NOMO-1 treated with DMSO at 0.1 percent for 48 hours (cell line): ENCODE data around the gene KLHL22.

Experiments used
- DNase-seq: peaks from one replicate; lab custom pipeline; 2025; ENCODE audit not compliant: unreplicated experiment; lab: John Stamatoyannopoulos, UW

KLHL22 gene

DNA sequence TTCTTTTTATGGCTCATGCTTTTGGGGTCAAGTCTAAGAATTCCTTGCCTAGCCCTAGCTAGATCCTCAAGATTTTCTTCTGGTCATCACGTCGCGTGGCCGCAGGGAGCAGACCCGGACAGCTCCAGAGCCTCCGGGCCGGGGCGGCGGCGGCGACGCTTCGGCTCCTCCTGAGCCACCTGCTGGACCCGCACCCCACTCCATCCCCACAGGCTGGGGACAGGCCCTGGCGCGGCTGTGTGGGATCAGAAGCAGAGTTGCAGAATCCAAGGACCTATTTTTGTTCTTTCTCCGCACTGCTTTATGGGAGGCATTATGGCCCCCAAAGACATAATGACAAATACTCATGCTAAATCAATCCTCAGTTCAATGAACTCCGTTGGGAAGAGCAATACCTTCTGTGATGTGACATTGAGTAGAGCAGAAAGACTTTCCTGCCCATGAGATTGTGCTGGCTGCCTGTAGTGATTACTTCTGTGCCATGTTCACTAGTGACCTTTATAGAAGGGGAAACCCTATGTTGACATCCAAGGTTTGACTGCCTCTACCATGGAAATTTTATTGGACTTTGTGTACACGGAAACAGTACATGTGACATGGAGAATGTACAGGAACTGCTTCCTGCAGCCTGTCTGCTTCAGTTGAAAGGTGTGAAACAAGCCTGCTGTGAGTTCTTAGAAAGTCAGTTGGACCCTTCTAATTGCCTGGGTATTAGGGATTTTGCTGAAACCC is 45.6 kb downstream of the KLHL22 start:
- DNase-seq = no peak

DNA sequence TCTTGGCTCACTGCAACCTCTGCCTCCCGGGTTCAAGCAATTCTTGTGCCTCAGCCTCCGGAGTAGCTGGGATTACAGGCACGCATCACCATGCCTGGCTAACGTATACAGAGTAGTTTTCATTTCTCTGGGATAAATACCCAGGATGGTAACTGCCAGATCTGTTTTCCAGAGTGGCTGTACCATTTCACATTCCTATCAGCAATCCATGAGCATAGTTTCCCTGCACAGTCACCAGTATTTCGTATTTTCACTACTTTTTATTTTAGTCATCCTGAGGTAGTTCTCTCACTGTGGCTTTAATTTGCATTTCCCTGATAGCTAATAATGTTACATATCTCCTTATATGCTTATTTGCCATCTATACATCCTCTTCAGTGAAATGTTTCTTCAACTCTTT is 47.0 kb downstream of the KLHL22 start:
- no peak for DNase-seq

DNA sequence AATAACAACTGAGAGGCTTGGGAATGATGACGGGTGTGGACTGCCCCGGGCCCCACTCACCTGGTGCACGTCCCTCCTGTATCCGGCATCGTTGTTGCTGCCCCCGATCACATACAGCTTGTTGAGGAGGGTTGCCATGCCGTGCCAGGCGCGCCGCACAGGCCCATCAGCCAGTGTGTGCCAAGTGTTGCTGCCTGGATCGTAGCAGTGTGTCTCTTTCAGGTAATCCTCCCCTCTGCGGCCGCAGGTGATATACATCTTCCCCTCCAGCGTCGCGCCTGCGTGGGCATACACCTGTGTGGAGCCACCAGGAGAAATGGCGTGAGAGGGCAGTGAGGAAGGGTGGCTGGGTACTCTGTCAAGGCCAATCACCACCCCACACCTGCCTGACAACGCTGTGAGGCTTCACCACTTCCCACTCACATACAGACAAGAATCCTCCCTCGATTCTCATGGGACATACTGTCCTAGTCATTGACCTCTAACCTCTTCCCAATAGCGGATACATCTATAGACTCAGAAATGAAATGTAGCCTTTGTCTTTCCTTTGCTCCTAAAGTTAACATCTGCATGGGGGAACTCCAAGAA is 49.1 kb downstream of the KLHL22 start:
- no peak for DNase-seq

DNA sequence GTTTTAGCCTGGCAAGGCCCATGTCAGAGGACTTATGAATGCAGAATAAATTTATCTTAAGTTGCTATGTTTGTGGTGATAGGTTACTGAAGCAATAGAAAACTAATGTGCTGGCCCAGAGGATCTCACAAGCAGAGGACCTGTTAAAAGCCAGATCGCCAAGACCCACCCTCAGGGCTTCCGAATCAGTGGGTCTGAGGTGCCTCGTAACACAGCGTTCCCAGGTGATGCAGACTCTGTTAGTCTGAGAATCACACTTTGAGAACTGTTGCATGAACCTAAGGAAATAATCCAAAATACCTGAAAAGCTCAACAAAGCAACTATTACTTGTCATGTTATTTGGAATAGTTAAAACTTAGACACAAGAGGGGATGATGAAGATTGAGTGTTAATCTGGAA is 51.3 kb downstream of the KLHL22 start:
- no peak for DNase-seq

DNA sequence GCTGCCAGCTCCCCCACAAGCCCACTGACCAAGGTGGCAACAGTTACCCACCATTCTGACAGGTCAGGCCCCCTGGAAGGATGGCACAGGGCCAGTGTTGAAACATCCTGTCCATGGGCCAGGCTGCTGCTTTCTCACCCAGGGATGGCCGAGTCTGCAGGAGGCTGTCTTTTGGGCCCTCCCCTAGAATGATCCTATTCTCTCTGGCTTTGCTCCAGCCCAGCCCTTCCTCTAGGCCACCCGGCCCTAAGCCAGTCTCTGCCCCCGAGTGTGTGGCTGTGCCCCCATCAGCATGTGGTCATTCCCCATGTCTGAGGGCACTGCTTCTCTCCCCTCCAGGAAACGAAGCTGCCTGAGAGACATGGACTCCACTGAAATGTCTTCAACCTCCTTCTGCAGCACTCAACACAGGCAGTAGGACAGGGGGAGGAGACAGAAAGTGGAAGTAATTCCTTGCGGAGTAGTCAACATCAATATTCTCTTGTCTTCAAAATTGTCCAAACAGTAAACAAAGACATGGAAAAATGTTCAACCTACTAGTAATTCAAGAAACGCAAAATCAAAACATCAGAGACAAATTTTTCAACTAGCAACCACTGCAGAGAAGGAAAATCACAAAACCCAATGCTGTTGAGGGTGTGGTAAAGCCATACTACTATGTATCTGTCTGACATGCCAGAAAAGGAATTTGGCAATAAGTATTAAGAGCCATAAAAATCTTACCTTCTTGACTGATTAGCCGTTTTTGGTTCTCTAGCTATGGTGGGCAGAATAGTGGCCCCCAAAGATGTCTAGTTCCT is 52.9 kb downstream of the KLHL22 start:
- DNase-seq = no peak

DNA sequence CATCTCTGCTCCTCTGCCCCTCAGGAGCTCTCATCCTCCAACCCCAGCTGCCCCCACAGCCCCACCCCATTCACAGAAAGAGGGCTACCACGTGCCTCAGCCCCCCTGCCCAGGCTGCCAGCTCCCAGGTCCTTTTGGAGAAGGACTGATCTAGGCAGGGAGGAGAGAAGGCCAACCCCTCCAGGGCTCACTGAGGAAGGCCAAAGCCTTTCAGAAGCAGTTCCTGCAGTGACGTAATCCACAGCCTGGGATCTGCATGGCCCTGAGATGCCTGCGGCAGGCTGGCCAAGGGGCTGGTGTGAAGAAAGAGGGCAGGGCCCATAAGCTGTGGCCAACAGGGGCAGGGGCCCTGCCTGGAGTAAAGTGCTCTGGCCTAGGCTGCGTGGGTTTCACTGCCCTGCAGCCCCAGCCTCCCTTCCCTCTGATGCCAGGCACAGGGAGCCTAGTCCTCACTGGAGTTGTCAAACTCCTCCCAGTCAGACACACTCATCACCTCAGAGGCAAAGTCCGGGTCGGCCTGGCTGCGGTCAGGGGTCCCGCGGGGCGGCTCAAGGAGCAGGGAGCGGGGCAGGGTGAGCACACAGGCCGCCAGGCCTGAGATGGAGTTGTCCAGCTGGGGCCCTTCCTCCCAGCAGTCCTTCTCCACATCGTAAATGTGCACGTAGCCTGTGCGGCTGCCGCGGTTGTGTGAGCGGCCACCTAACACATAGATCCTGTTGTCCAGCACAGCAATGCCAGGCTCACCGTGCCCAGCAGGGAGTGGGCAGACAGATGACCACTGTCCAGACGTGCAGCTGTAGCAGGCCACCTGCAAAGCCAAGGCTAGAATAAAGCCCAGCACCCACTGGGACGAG is 53.7 kb downstream of the KLHL22 start:
- no peak for DNase-seq

DNA sequence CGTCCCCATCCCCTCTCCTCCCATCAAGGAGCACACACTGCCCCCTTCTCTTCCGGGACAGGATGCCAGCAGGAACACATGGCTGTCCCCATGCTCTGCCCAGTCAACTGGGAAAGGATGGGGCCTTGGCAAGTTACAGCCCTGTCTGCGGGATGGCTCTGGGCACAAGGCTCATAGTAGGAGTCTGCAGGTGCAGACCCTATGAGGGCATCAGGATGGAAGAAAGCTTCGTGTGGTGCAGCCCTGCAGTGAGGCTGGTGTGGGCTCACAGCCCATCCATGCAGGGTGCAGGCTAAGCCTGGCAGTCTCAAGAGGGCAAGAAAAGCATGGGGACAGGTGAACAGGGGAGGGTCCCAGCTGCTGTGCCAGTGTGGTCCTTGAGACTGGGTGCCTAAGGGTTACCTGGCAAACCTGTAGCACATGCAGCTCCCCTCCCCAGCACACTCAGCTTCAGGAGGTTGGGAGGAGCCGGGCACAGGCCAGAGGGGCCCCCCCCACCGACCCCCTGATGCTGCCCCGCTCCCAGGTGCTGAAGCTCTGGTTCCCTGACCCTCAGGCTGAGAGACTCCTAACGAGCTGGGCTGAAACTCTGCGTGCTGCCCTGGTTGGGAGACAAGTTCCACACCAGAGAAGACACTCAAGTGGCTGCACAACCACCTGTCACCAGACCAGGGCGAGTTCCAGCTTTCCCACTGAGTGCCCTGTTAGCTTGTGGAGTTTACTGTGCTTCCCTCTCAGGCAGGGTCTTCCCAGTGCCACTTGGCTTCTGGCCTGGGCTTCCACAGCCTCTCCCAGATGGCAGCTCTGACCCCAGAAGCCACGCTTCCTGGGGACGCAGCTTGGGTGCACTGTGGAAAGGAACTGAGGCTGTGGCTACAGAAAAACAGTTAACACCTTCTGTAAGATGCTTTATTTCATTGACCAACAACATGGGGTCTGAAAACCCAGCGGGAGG is 54.7 kb downstream of the KLHL22 start:
- DNase-seq = no peak

DNA sequence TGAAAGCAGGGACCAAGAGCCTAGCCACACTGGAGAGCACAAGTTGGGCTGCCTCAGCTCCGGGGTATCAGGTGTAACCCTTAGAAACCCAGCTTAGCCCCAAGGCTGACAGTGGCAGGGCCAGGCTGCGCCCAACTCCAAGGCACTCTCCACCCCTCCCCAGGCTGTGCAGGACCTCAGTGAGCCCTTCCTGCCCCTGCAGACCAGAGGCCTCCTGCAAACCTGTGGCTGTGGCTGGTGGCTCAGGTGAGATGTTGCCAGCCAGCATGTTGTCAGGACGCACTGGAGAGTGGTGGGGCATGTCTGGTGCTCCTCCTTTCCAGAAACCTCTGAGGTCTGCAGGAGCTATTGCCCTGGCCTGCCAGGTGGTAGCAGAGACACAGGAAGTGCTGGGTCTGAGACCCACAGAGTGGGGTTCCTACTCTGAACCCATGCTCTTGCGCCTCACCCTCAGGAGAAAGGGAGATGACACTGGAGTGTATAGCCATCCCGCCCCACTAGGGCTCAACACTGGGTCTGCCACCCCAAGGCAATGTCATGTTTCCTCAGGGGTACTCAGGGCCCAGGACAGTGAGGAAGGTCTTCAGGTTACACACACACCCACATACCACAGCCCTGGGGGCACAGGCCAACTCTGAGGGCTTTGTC is 55.5 kb downstream of the KLHL22 start:
- no peak for DNase-seq

DNA sequence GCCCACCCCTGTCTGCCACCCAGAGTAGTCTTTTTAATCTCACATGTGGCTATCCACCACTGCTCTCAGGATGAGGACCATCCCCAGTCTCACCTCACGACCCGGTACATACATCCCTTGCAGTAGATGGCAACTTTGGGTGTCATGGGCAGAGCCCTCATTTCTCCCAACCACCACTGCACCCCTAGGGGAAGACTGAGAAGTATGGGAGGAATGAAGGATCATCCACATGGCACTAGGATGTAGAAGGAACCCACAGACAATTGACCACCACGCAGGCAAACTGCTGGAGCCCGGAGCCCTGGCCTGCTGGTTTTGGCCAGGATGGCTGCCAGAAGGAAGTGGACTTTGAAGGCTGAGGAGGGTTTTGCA is 56.1 kb downstream of the KLHL22 start:
- DNase-seq = no peak

DNA sequence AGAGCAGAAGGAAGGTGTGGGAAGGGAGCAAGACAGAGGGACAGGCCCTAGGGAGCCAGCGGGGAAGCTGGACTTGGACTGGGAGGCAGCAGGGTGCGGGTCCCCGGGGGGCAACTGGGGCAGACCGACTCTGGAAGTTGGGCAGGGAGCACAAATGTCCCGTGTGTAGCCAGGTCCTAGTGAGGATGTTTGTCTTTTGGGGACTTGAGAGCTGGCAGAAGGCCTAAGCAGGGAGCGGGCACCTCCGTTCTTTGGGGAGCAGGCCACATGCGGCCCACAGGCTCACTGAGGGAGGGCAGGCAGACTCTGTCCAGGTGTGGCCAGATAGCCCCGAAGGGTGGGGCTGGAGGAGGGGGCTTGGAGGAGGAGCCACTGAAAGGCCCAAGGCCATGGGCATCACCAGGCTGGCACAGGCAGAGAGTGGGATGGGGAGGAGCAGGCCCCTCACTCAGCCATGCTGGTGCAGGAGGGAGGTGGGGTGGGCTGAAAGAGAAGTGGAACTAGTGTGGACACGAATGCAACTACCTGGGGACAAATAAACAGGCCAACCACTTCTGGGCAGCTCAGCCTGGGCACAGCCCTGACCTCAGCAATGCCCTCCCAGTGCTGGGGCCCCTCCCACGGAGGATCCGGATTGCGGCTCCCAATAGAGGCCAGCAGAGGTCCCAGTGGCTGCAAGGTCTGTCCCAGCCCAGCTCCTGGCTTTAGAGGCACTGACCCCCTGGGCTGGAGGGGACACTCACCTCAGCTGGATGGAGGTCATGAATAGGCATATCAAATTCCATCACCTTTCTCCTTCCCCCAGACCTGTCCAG is 56.7 kb downstream of the KLHL22 start:
- DNase-seq = no peak

DNA sequence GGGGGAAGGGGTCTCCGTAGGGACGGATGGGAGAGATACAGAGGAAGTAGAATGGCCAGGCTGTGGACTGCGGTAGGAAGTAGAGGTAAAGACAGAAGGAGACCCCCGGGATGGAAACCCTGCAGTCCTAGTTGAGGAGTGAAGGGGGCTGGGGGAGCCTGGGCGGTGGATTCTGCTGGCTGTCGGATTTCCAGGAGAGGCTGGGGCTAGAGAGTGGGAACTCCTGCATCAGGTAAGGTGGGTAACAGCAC is 57.2 kb downstream of the KLHL22 start:
- no peak for DNase-seq

DNA sequence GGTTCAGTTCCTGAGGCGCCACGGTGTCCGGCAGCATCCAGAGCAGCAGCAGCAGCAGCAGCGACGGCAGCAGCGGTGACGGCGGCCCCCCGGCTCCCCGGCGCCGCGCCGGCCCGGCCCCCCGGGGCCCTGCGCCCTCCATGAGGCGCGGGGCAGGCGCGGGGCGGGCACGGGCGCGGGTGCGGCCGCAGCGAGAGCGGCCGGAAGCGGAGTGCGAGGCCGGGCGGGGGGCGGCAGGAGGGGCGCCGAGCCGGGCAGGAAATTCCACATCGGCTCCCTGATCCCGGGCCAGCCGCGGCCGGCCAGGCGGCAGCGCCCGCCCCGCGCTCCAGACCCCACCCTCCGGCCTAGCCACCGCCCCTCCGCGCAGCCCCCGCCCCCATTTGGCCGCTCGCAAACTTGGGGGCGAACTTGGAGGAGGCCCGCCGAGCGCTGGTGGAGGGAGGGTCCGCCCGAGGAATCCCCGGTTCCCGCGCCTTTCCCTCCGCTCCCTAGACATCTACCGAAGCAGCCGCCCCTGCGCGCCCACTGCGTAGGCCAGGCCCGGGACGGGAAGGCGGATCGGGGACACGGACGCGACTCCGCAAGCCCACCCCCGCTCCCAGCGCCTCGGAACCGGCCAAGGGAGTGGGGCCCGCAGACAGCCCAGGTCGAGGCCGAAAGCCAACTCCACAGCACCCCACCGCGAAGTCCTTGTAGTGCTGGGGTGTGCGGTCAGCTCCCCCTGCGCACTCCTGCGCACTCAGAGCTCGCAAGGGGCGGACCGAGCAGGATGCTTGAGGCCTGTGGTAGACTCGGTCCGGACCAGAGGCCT is 57.8 kb downstream of the KLHL22 start, which contains the start of gene SCARF2:
Gene SCARF2 (minus strand): TSS at position 213 of the 814 bp plus-strand sequence. CDS start 71 bp downstream, at position 142.
- DNase-seq = no peak

DNA sequence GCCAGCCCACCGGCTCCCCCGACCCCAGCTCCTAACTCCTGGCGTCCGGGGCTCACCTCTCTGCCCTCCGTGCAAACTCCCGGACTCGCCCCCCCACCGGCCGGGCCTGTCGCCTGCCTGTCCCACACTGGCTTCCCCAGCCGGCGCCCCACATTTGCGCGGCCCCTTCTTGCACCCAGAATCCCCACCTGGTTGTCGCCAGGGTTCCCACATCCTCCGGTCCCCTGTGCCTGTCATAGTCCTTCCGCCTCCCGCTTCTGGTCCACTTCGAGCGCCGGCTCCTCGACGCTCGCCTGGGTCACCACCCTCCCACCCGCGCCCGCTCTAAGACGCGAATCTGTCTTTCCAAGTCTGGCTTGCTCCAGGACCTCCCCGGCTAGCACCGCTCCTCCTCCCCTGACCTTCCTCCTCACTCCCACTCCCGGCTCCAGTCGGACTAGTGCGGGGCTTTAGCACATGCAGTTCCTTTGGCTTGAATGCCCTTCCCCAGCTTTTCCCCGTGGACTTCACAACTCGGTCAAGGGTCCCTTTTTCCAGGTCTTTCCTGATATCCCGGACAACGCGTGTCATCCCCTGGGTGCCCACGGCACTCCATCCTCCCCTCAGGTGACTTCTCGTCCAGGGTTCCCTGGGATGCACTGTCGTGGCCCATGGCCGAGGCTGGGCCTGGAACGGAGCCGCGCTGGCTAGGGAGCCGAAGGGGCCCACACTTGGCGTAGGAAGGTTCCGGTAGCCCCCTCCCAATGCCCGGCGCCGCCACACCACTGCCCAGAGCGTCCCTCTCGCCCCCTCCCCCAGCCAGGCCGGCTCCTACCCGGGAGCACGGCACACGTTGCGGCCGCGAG is 58.6 kb downstream of the KLHL22 start:
- DNase-seq = no peak

DNA sequence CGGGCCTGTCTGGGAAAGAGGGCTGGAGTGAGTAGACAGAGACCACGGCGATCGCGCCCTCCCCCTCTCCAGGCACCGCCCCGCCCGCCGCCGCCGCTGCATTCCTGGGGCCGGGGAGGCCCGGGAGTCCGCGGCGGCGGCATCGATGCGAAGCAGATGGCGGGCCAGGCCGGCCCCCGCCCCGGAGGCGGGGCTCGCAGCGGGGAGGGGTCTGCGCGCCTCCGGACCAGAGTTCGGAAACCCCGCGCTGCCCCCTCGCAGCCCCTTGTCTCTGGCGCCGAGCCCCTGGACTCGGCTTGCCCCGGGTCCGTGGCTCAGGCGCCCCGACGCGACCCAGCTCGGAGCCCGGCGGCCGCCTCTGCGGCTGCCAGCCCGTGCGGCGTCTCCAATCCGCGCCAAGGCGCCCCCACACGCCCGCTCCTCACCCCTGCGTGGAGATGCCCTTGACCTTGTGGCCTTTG is 59.3 kb downstream of the KLHL22 start:
- no peak for DNase-seq

DNA sequence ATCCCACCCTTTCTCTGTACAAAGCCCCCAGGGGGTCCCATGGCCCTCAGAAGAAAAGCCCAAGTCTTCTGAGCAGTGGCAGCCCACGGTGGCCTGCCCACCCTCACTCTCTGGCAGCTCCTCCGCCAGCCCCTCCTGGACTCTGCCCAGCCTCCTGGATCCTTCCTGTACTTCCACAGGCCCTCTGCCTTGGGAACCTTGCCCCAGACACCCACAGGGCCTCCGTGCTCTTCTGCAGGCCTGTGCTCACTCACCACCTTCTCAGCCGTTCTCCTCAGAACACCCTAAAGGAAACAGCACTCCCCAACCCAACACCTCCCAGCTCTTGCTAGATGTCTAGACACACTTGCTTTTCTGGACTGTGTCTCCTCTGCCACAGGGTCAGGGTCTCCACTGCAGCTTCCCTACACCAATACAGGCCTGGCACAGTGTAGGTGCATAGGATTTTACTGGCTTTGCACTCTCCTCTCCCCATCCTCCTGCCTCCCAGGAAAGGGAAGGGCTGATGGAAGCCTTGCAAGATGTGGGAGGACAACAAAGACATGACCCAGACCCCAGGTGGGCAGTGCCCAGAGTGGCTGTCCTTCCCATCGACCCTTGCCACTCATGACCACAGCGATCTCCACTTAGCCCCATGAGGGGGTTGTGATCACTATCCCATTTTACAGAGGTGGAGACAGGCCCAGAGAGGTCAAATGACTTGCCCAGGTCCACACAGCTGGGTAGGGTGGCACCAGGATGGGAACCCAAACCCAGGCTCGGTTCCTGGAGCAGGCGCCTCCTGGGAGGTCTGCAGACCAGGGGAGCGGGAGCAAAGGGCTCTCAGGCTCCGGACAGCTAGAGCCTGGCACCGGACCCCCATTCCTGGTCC is 59.9 kb downstream of the KLHL22 start:
- no peak for DNase-seq

DNA sequence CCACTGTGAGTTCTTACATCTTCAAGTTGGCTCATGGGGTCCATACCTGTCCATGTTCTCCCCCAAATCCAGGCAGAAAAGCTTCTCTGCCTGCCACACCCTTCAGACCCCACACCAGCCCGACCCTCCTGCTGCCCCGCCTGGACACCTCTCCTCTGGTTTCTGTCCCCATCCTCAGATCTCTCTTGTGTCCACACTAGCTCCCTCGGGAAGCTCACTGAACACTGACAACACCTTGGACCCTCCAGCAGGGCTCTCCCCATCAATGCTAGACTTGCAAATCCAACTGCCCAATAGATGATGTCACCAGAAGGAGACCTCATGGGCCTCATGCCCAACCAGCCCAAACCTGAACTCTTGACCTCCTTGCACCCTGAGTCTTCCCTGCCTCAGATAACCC is 60.8 kb downstream of the KLHL22 start:
- DNase-seq = no peak
